Neural cell (in vitro differentiated cells): ENCODE results near the gene USP13. TPM values are rescaled to one million over a fixed set of nuclear protein-coding genes. Genes with fewer than 3 reads are reported as not detected.

Source experiments
- H2AFZ ChIP-seq: fragments of 200-600, 300-800 bp; sonication (generic), shearing (Covaris generic); 2 replicates; pipeline ENCODE4 v1.6.0; 2014; ENCODE audit warnings: low read depth, mild to moderate bottlenecking, antibody characterized with exemption, low read length, moderate library complexity
- H3F3A ChIP-seq: fragments of 200-600 bp; shearing (Covaris generic); 2 replicates; pipeline ENCODE4 v1.6.1; 2016; ENCODE audit warnings: mild to moderate bottlenecking, moderate library complexity, mixed read lengths, antibody characterized with exemption, low read length; ENCODE audit not compliant: insufficient read depth, poor library complexity, severe bottlenecking
- H3K27ac ChIP-seq: fragments of 200-600, 300-800 bp; sonication (generic), shearing (Covaris generic); 2 replicates; pipeline ENCODE4 v1.5.1; 2014; ENCODE audit warnings: mild to moderate bottlenecking, low read length, moderate library complexity
- H3K27me3 ChIP-seq: fragments of 300-800, 200-600 bp; sonication (generic), shearing (Covaris generic); 2 replicates; pipeline ENCODE4 v1.6.0; 2014; ENCODE audit warnings: mild to moderate bottlenecking, low read depth, low read length, moderate library complexity; ENCODE audit not compliant: insufficient read depth
- H3K36me3 ChIP-seq: fragments of 300-800, 200-600 bp; sonication (generic), shearing (Covaris generic); 2 replicates; pipeline ENCODE4 v1.5.1; 2014; ENCODE audit warnings: mild to moderate bottlenecking, antibody characterized with exemption, low read length, moderate library complexity; ENCODE audit not compliant: insufficient read depth
- H3K4me2 ChIP-seq: fragments of 300-800, 200-600 bp; sonication (generic), shearing (Covaris generic); 2 replicates; pipeline ENCODE4 v1.6.0; 2014; ENCODE audit warnings: mild to moderate bottlenecking, low read length
- H3K4me3 ChIP-seq: fragments of 300-800, 200-600 bp; sonication (generic), shearing (Covaris generic); 2 replicates; pipeline ENCODE4 v1.5.1; 2014; ENCODE audit warnings: mild to moderate bottlenecking, low read length, moderate library complexity
- H3K79me2 ChIP-seq: fragments of 200-600 bp; shearing (Covaris generic); replicated peaks from 2 replicates; pipeline ENCODE4 v1.6.0; 2014; ENCODE audit warnings: mild to moderate bottlenecking, low read length, moderate library complexity; ENCODE audit not compliant: insufficient read depth
- H3K9ac ChIP-seq: fragments of 300-800, 200-600 bp; sonication (generic), shearing (Covaris generic); 2 replicates; pipeline ENCODE4 v1.6.1; 2016; ENCODE audit warnings: mild to moderate bottlenecking, low read length, mixed read lengths
- H3K9me2 ChIP-seq: fragments of 200-600 bp; shearing (Covaris generic); 2 replicates; pipeline ENCODE4 v1.6.1; 2016; ENCODE audit warnings: mild to moderate bottlenecking, low read length, mixed read lengths; ENCODE audit not compliant: insufficient read depth
- H3K9me3 ChIP-seq: fragments of 200-600, 300-800 bp; sonication (generic), shearing (Covaris generic); 2 replicates; pipeline ENCODE4 v1.6.1; 2016; ENCODE audit warnings: mild to moderate bottlenecking, mixed run types, low read length, moderate library complexity, mixed read lengths
- H4K20me1 ChIP-seq: fragments of 200-600 bp; shearing (Covaris generic); 2 replicates; pipeline ENCODE4 v1.6.1; 2016; ENCODE audit warnings: mild to moderate bottlenecking, mixed run types; ENCODE audit not compliant: insufficient read depth
- CTCF ChIP-seq: fragments of 450-650 bp; IDR thresholded peaks from 2 replicates; pipeline ENCODE4 v1.5.1; 2014; ENCODE audit warnings: antibody characterized with exemption, mild to moderate bottlenecking, moderate library complexity; ENCODE audit not compliant: poor library complexity, severe bottlenecking
- EP300 ChIP-seq: fragments of 450-650 bp; conservative IDR thresholded peaks from 2 replicates; pipeline ENCODE4 v1.6.1; 2014; ENCODE audit warnings: antibody characterized with exemption, mild to moderate bottlenecking, moderate library complexity; ENCODE audit not compliant: poor library complexity, severe bottlenecking
- EZH2 ChIP-seq: fragments of 200-600, 300-800 bp; shearing (Covaris generic), sonication (generic); IDR thresholded peaks from 2 replicates; pipeline ENCODE4 v1.6.1; 2014; ENCODE audit warnings: antibody characterized with exemption, low read length, borderline replicate concordance, mild to moderate bottlenecking; ENCODE audit not compliant: insufficient read depth, poor library complexity, severe bottlenecking
- MXI1 ChIP-seq: fragments of 450-650 bp; conservative IDR thresholded peaks from 2 replicates; pipeline ENCODE4 v1.6.1; 2014; ENCODE audit warnings: antibody characterized with exemption, mild to moderate bottlenecking; ENCODE audit not compliant: poor library complexity, severe bottlenecking
- POLR2AphosphoS5 ChIP-seq: IDR thresholded peaks from 2 replicates; pipeline ENCODE4 v1.6.1; 2012
- RAD21 ChIP-seq: fragments of 450-650 bp; conservative IDR thresholded peaks from 2 replicates; pipeline ENCODE4 v1.6.1; 2014; ENCODE audit warnings: antibody characterized with exemption, mild to moderate bottlenecking, moderate library complexity
- REST ChIP-seq: IDR thresholded peaks from 2 replicates; pipeline ENCODE4 v1.6.1; 2012; ENCODE audit warnings: borderline replicate concordance
- SMC3 ChIP-seq: fragments of 450-650 bp; conservative IDR thresholded peaks from 2 replicates; pipeline ENCODE4 v1.6.1; 2014; ENCODE audit warnings: antibody characterized with exemption, mild to moderate bottlenecking, moderate library complexity; ENCODE audit not compliant: poor library complexity
- TAF1 ChIP-seq: IDR thresholded peaks from 2 replicates; pipeline ENCODE4 v1.6.1; 2012; ENCODE audit warnings: low read depth
- polyA plus RNA-seq: library from polyadenylated mRNA; depleted of rRNA; stranded (reverse); fragments of >200 nt; gene quantifications from 2 replicates; pipeline ENCODE4 v1.2.3, GENCODE V29; 2014

USP13 gene
- polyA plus RNA-seq, 1 donor from 2014 or later = 3.8 TPM

GRCh38 chr3:179658606-179659005 lies 5.8 kb downstream of the USP13 start:
- Histone ChIP-seq H3K9me3 (no peaks in the 10 kb centered on the region), H4K20me1 (no peaks in the 10 kb centered on the region), H3K9ac (no peak overlapping the region), H3K4me3 (no peak overlapping the region), H3K4me2 (no peak overlapping the region), H3K27ac (no peak overlapping the region), H2AFZ (no peak overlapping the region), H3K36me3 (no peaks in the 10 kb centered on the region), H3K27me3 (no peaks in the 10 kb centered on the region), H3K79me2 (peaks cover 23% of the 10 kb centered on the region), H3F3A (no peaks in the 10 kb centered on the region), H3K9me2 (no peaks in the 10 kb centered on the region)
- TF ChIP-seq MXI1 (no peak), REST (no peak), EZH2 (no peak), EP300 (no peak), POLR2AphosphoS5 (no peak), RAD21 (no peak), SMC3 (no peak), CTCF (no peak), TAF1 (no peak)

- no peak overlapping the region for H3K27ac ChIP-seq
- peaks cover 25% of the 10 kb centered on the region for H3K79me2 ChIP-seq
- no peak overlapping the region for H3K4me2 ChIP-seq
- H3K4me3 ChIP-seq = no peak overlapping the region
- no peak for TF ChIP-seq TAF1
- TF ChIP-seq RAD21 = no peak
- H2AFZ ChIP-seq = no peak overlapping the region
- no peaks in the 10 kb centered on the region for H3K9me3 ChIP-seq
- H3K9me2 ChIP-seq = no peaks in the 10 kb centered on the region
- no peaks in the 10 kb centered on the region for H3F3A ChIP-seq
- H3K36me3 ChIP-seq = no peaks in the 10 kb centered on the region
- no peaks in the 10 kb centered on the region for H4K20me1 ChIP-seq
- no peak overlapping the region for H3K9ac ChIP-seq
- no peaks in the 10 kb centered on the region for H3K27me3 ChIP-seq
Measured at GRCh38 chr3:179660872-179661271, 8.0 kb downstream of the USP13 start.

GRCh38 chr3:179661777-179662176 lies 8.9 kb downstream of the USP13 start:
- H4K20me1 ChIP-seq = no peaks in the 10 kb centered on the region
- TF ChIP-seq POLR2AphosphoS5 (no peak), CTCF (no peak), SMC3 (no peak), REST (no peak), EZH2 (no peak), TAF1 (no peak), RAD21 (no peak)
- no peak overlapping the region for H2AFZ ChIP-seq
- no peak overlapping the region for H3K4me2 ChIP-seq
- H3K4me3 ChIP-seq = no peak overlapping the region
- peaks cover 16% of the 10 kb centered on the region for H3K79me2 ChIP-seq
- no peak overlapping the region for H3K27ac ChIP-seq
- H3K36me3 ChIP-seq = no peaks in the 10 kb centered on the region
- H3F3A ChIP-seq = no peaks in the 10 kb centered on the region
- H3K9ac ChIP-seq = no peak overlapping the region
- H3K27me3 ChIP-seq = no peaks in the 10 kb centered on the region
- H3K9me2 ChIP-seq = no peaks in the 10 kb centered on the region
- no peaks in the 10 kb centered on the region for H3K9me3 ChIP-seq
